GM21825 (cell line): ENCODE data around the gene LY9.

Experiments used
- ATAC-seq: cut with Tn5 transposase; IDR thresholded peaks from one replicate; pipeline ENCODE4 v1.9.1; 2021; ENCODE audit warnings: mild to moderate bottlenecking, moderate library complexity; ENCODE audit not compliant: unreplicated experiment

Gene LY9

GRCh38 chr1:160795951-160796383 is at the start of gene LY9:
TSS of gene LY9 (plus strand) at chr1:160796174. CDS start at chr1:160796188, 14 bp downstream.
- peak; percentile 72 for ATAC-seq

GRCh38 chr1:160746836-160747500 is 49.0 kb upstream of the LY9 start:
- ATAC-seq = no peak

GRCh38 chr1:160747717-160748116 is 48.3 kb upstream of the LY9 start:
- no peak for ATAC-seq

GRCh38 chr1:160748181-160748877 is 47.6 kb upstream of the LY9 start:
- ATAC-seq = no peak

- ATAC-seq = no peak
These were observed 47.1 kb upstream of the LY9 start for GRCh38 chr1:160748878-160749269.

GRCh38 chr1:160750608-160751007 is 45.4 kb upstream of the LY9 start:
- ATAC-seq = no peak

- no peak for ATAC-seq
These were observed 43.6 kb upstream of the LY9 start for GRCh38 chr1:160752406-160752805.

- no peak for ATAC-seq
These were observed 43.0 kb upstream of the LY9 start for GRCh38 chr1:160752924-160753323.

- ATAC-seq = no peak
These were observed 42.4 kb upstream of the LY9 start for GRCh38 chr1:160753594-160753993.

- no peak for ATAC-seq
These were observed 40.5 kb upstream of the LY9 start for GRCh38 chr1:160755461-160755860.

- no peak for ATAC-seq
These were observed 39.8 kb upstream of the LY9 start for GRCh38 chr1:160755911-160756848.

- no peak for ATAC-seq
These were observed 39.1 kb upstream of the LY9 start for GRCh38 chr1:160756849-160757201.

GRCh38 chr1:160758521-160758920 is 37.5 kb upstream of the LY9 start:
- ATAC-seq = no peak

GRCh38 chr1:160759740-160760139 is 36.2 kb upstream of the LY9 start:
- no peak for ATAC-seq

- ATAC-seq = no peak
These were observed 34.9 kb upstream of the LY9 start for GRCh38 chr1:160761046-160761445.

GRCh38 chr1:160761886-160762285 is 34.1 kb upstream of the LY9 start:
- ATAC-seq = no peak

GRCh38 chr1:160763993-160764392 is 32.0 kb upstream of the LY9 start:
- ATAC-seq = no peak

- peak; percentile 53 for ATAC-seq
These were observed 28.3 kb upstream of the LY9 start for GRCh38 chr1:160767395-160768294.

- ATAC-seq = peak; percentile 71
These were observed 27.7 kb upstream of the LY9 start for GRCh38 chr1:160768295-160768657.

GRCh38 chr1:160772331-160772730 is 23.6 kb upstream of the LY9 start:
- ATAC-seq = no peak

GRCh38 chr1:160773093-160773492 is 22.9 kb upstream of the LY9 start:
- ATAC-seq = no peak
